A549 (cell line): Measurements from ENCODE around the gene SMAD5. TPM values are rescaled to one million over a fixed set of nuclear protein-coding genes. Genes with fewer than 3 reads are reported as not detected.

Source experiments
- ATAC-seq, 2 experiments: fragments of 200-7000 bp in 1 of 2; fragments of >200 bp in 1 of 2; cut with Nextera tagmentation in 1 of 2; cut with Tn5 transposase in 1 of 2; 3 replicates each; pipeline versions ENCODE4 v1.8.0 to v1.9.1; 2018 to 2020; ENCODE audit warnings: mild to moderate bottlenecking in 1 of 2, moderate library complexity in 1 of 2
- CTCF ChIA-PET: fragments of 300-600 bp; sonication (Branson Sonifier 250); formaldehyde crosslinking; extraction: SDS; loops from one replicate; lab custom pipeline; 2021; ENCODE audit warnings: antibody characterized with exemption, inconsistent platforms; lab: Yijun Ruan, JAX
- POLR2A ChIA-PET: fragments of 350-600 bp; formaldehyde crosslinking; extraction: SDS; loops from one replicate; lab custom pipeline; 2021; ENCODE audit warnings: antibody characterized with exemption, inconsistent platforms; lab: Yijun Ruan, JAX
- DNase-seq, 2 experiments: peaks; one replicate each; pipeline versions ENCODE4 v3.0.0 to v3.0.0-alpha.2; 2011 to 2016; ENCODE audit warnings: low read depth in 1 of 2, low spot score in 1 of 2
- FAIRE-seq: peaks from 2 replicates; lab custom pipeline; 2011; peaks lifted over from hg19 to GRCh38; lab: Jason Lieb, UNC
- H3K27ac ChIP-seq, 2 experiments: fragments of >200 bp; sonication (Bioruptor Twin); formaldehyde crosslinking; 3 replicates each; pipeline ENCODE4 v1.5.1; 2016 to 2017
- H3K4me1 ChIP-seq: fragments of >200 bp; sonication (Bioruptor Twin); formaldehyde crosslinking; 3 replicates; pipeline ENCODE4 v1.6.1; 2016
- H3K4me2 ChIP-seq: fragments of >200 bp; sonication (Bioruptor Twin); formaldehyde crosslinking; 3 replicates; pipeline ENCODE4 v1.6.1; 2016
- H3K4me3 ChIP-seq: fragments of >200 bp; sonication (Bioruptor Twin); formaldehyde crosslinking; 3 replicates; pipeline ENCODE4 v1.5.1; 2016
- H3K9me3 ChIP-seq: fragments of >200 bp; sonication (Bioruptor Twin); formaldehyde crosslinking; 3 replicates; pipeline ENCODE4 v1.6.1; 2016
- ATOH8 ChIP-seq: fragments of 250-450 bp; sonication (Bioruptor Pico); IDR thresholded peaks from 2 replicates; pipeline ENCODE4 v1.5.0; 2020; ENCODE audit warnings: low read depth, mild to moderate bottlenecking, moderate library complexity
- BHLHE40 ChIP-seq: IDR thresholded peaks from 2 replicates; pipeline ENCODE4 v1.6.1; 2012; ENCODE audit warnings: low read depth, low read length, inconsistent platforms
- CBX8 ChIP-seq: fragments of 200-600 bp; sonication (generic); IDR thresholded peaks from 2 replicates; pipeline ENCODE4 v1.6.1; 2016
- CEBPB ChIP-seq, 2 experiments: fragments of >200 bp in 1 of 2; sonication (Bioruptor Twin) in 1 of 2; formaldehyde crosslinking in 1 of 2; IDR thresholded peaks; 2 replicates each; pipeline ENCODE4 v1.6.1; 2012 to 2016
- CHD2 ChIP-seq: fragments of 150-350 bp; IDR thresholded peaks from 2 replicates; pipeline ENCODE4 v1.6.1; 2014; ENCODE audit warnings: low read length; ENCODE audit not compliant: partially characterized antibody
- FOSB ChIP-seq: fragments of 250-450 bp; sonication (Bioruptor Pico); IDR thresholded peaks from 2 replicates; pipeline ENCODE4 v1.5.0; 2020; ENCODE audit warnings: mild to moderate bottlenecking, moderate library complexity
- FOXS1 ChIP-seq: fragments of 250-450 bp; sonication (Bioruptor Pico); IDR thresholded peaks from 2 replicates; pipeline ENCODE4 v1.5.0; 2020; ENCODE audit warnings: mild to moderate bottlenecking, moderate library complexity
- HES2 ChIP-seq: fragments of >200 bp; sonication (Bioruptor Twin); formaldehyde crosslinking; IDR thresholded peaks from 2 replicates; pipeline ENCODE4 v1.6.1; 2016
- HEYL ChIP-seq: fragments of 250-450 bp; sonication (Bioruptor Pico); IDR thresholded peaks from 2 replicates; pipeline ENCODE4 v1.8.0; 2021; ENCODE audit warnings: mild to moderate bottlenecking, moderate library complexity
- HOXB13 ChIP-seq: fragments of 250-450 bp; sonication (Bioruptor Pico); IDR thresholded peaks from 2 replicates; pipeline ENCODE4 v1.5.0; 2020; ENCODE audit warnings: low read depth, mild to moderate bottlenecking, moderate library complexity
- HOXB5 ChIP-seq: fragments of 250-450 bp; sonication (Bioruptor Pico); IDR thresholded peaks from 2 replicates; pipeline ENCODE4 v1.5.0; 2020; ENCODE audit warnings: mild to moderate bottlenecking, moderate library complexity
- KDM1A ChIP-seq: fragments of 200-600 bp; sonication (generic); IDR thresholded peaks from 2 replicates; pipeline ENCODE4 v1.6.1; 2016; ENCODE audit warnings: low read depth, mild to moderate bottlenecking
- MAFK ChIP-seq: fragments of 450-650 bp; IDR thresholded peaks from 2 replicates; pipeline ENCODE4 v1.6.1; 2014; ENCODE audit not compliant: partially characterized antibody
- MAX ChIP-seq: IDR thresholded peaks from 2 replicates; pipeline ENCODE4 v1.6.1; 2012
- NPAS2 ChIP-seq: fragments of 250-450 bp; sonication (Bioruptor Pico); IDR thresholded peaks from 2 replicates; pipeline ENCODE4 v1.8.0; 2022; ENCODE audit warnings: mild to moderate bottlenecking, moderate library complexity, borderline replicate concordance
- PHF8 ChIP-seq: fragments of 200-600 bp; sonication (generic); IDR thresholded peaks from 2 replicates; pipeline ENCODE4 v1.6.1; 2016; ENCODE audit warnings: low read depth, mild to moderate bottlenecking, antibody characterized with exemption, moderate library complexity, borderline replicate concordance
- REST ChIP-seq: fragments of 200-600 bp; sonication (generic); IDR thresholded peaks from 2 replicates; pipeline ENCODE4 v1.6.1; 2016; ENCODE audit warnings: antibody characterized with exemption, mild to moderate bottlenecking, moderate library complexity
- RNF2 ChIP-seq: fragments of 200-600 bp; sonication (generic); IDR thresholded peaks from 2 replicates; pipeline ENCODE4 v1.6.1; 2016; ENCODE audit warnings: low read depth, mild to moderate bottlenecking, antibody characterized with exemption, moderate library complexity, borderline replicate concordance
- USF2 ChIP-seq: fragments of 450-650 bp; IDR thresholded peaks from 2 replicates; pipeline ENCODE4 v1.6.1; 2014; ENCODE audit warnings: antibody characterized with exemption
- ZNF302 ChIP-seq: fragments of 250-450 bp; sonication (Bioruptor Pico); IDR thresholded peaks from 2 replicates; pipeline ENCODE4 v1.9.0; 2021; ENCODE audit warnings: inconsistent platforms, mild to moderate bottlenecking, moderate library complexity
- WGBS: methylation state at CpG from one replicate; pipeline ENCODE4 v1.1.6; 2017; ENCODE audit errors: missing lambda C conversion rate; 5-methylcytosine and 5-hydroxymethylcytosine counted together
- polyA plus RNA-seq, 4 experiments: library from polyadenylated mRNA; depleted of rRNA in 3 of 4; stranded (reverse); fragments of >200 nt; fragmentation: RNase III in 1 of 4; extraction: RNeasy Plus Mini Kit Qiagen cat#74134 plus additional on column Dnase treatment in 1 of 4; gene quantifications; 2 replicates in 3 of 4; 3 replicates in 1 of 4; pipeline ENCODE4 v1.2.3, GENCODE V29; 2011 to 2017

Gene SMAD5
- polyA plus RNA-seq, 2 of the 4 experiments (the other 2 are of a cell fraction) = 17.1 to 101 TPM

- ATAC-seq = no peak
- ChIA-PET CTCF (interaction anchor here (1.9 kb wide), 1 partner anchor 8 kb away, joined by 6 read pairs; no protein-coding TSS in a partner anchor), POLR2A (no interaction called here)
- H3K9me3 ChIP-seq = no peaks in the 10 kb centered on the region
- H3K27ac ChIP-seq = no peak overlapping the region
- H3K4me1 ChIP-seq = no peaks in the 10 kb centered on the region
- H3K4me2 ChIP-seq = no peak overlapping the region
- no peak for FAIRE-seq
- H3K4me3 ChIP-seq = no peak overlapping the region
- TF ChIP-seq ZNF302 (CRISPR knock-in tag) = no peak
- TF ChIP-seq HOXB5 (CRISPR knock-in tag) = no peak
- no peak for TF ChIP-seq USF2
- TF ChIP-seq HES2 = no peak
- no peak for TF ChIP-seq MAX
- TF ChIP-seq PHF8 = no peak
- TF ChIP-seq RNF2 = no peak
- TF ChIP-seq ATOH8 = no peak
- TF ChIP-seq HEYL (CRISPR knock-in tag) = no peak
- TF ChIP-seq REST = no peak
- no peak for TF ChIP-seq FOSB (CRISPR knock-in tag)
- TF ChIP-seq FOXS1 (CRISPR knock-in tag) = no peak
- TF ChIP-seq KDM1A = no peak
- TF ChIP-seq MAFK = no peak
- no peak for TF ChIP-seq CBX8
- TF ChIP-seq CHD2 = no peak
- no peak for TF ChIP-seq BHLHE40
- no peak for DNase-seq
- 94% methylated on average over 1 of the region's 1 CpG for WGBS
Observed at GRCh38 chr5:136182618-136183017, 50.0 kb downstream of the SMAD5 start.

GRCh38 chr5:136185974-136186665 lies 53.5 kb downstream of the SMAD5 start:
- FAIRE-seq (no peak), ATAC-seq (no peak), DNase-seq (no peak)
- Histone ChIP-seq H3K9me3 (no peaks in the 10 kb centered on the region), H3K4me2 (no peak overlapping the region), H3K4me1 (no peaks in the 10 kb centered on the region), H3K4me3 (no peak overlapping the region), H3K27ac (no peak overlapping the region)
- POLR2A ChIA-PET = no interaction called here
- no peak for TF ChIP-seq RNF2
- TF ChIP-seq NPAS2 (CRISPR knock-in tag) = no peak
- 0 out of 2 replicates have a peak, but pooled peaks have one; percentile 10 for TF ChIP-seq USF2
- no peak for TF ChIP-seq CEBPB (IDR thresholded peaks at IDR 0.05)
- no peak for TF ChIP-seq HOXB13 (CRISPR knock-in tag)
- CTCF ChIA-PET = interaction anchor here (1.2 to 1.3 kb wide), 2 partner anchors 14 to 632 kb away, joined by 3 to 4 read pairs; no protein-coding TSS in a partner anchor
- WGBS = 95% methylated on average over 5 of the region's 5 CpGs
